H1 (cell line): ENCODE measurements around the gene VGLL4. TPM values are rescaled to one million over a fixed set of nuclear protein-coding genes. Genes with fewer than 3 reads are reported as not detected.

Experiments
- CTCF ChIA-PET: fragments of 300-600 bp; sonication (Branson Sonifier 250); formaldehyde crosslinking; loops from one replicate; lab custom pipeline; 2021; ENCODE audit not compliant: partially characterized antibody; lab: Charles Lee
- POLR2A ChIA-PET: fragments of 300-600 bp; sonication (Branson Sonifier 250); formaldehyde crosslinking; loops from one replicate; lab custom pipeline; 2021; ENCODE audit warnings: inconsistent platforms; ENCODE audit not compliant: partially characterized antibody; lab: Charles Lee
- DNase-seq, 2 experiments: peaks; one replicate each; pipeline versions ENCODE4 v3.0.0 to v3.0.0-alpha.2; 2010 to 2022; ENCODE audit warnings: low spot score in 2 of 2, low read depth in 1 of 2, mixed read lengths in 1 of 2
- FAIRE-seq: peaks from 2 replicates; lab custom pipeline; 2011; peaks lifted over from hg19 to GRCh38; lab: Jason Lieb, UNC
- H2AFZ ChIP-seq: 2 replicates; pipeline ENCODE4 v1.8.1; 2012; ENCODE audit warnings: low read length, inconsistent platforms
- H2AK5ac ChIP-seq: 2 replicates; pipeline ENCODE4 v1.6.1; 2013; ENCODE audit warnings: low read depth, low read length
- H2BK120ac ChIP-seq: replicated peaks from 2 replicates; pipeline ENCODE3; 2013; ENCODE audit warnings: low read depth, low read length, inconsistent platforms
- H2BK12ac ChIP-seq: 2 replicates; pipeline ENCODE4 v1.6.1; 2013; ENCODE audit warnings: low read depth, low read length
- H2BK15ac ChIP-seq: 2 replicates; pipeline ENCODE4 v1.6.1; 2013; ENCODE audit warnings: low read length
- H2BK20ac ChIP-seq: 2 replicates; pipeline ENCODE4 v1.6.1; 2013; ENCODE audit warnings: low read length
- H2BK5ac ChIP-seq: 2 replicates; pipeline ENCODE4 v1.6.1; 2013; ENCODE audit warnings: low read depth, low read length
- H3K14ac ChIP-seq: 2 replicates; pipeline ENCODE4 v1.6.1; 2013; ENCODE audit warnings: inconsistent platforms; ENCODE audit not compliant: insufficient read length
- H3K18ac ChIP-seq: 2 replicates; pipeline ENCODE4 v1.6.1; 2013; ENCODE audit warnings: low read length; ENCODE audit errors: extremely low read depth
- H3K23ac ChIP-seq: 2 replicates; pipeline ENCODE4 v1.6.1; 2013; ENCODE audit warnings: inconsistent platforms; ENCODE audit not compliant: insufficient read length
- H3K23me2 ChIP-seq: 2 replicates; pipeline ENCODE4 v1.6.1; 2013; ENCODE audit warnings: low read depth, low read length
- H3K27ac ChIP-seq: 2 replicates; pipeline ENCODE4 v1.6.1; 2011; ENCODE audit warnings: low read depth, low read length, inconsistent platforms
- H3K27me3 ChIP-seq, 4 experiments: replicated peaks in 1 of 4; 1 replicate in 1 of 4; 2 replicates in 3 of 4; pipeline versions ENCODE4 v1.6.1 to v1.8.1; 2011 to 2013; ENCODE audit warnings: low read length in 3 of 4, mild to moderate bottlenecking in 3 of 4, inconsistent platforms in 2 of 4, mixed read lengths in 2 of 4, moderate library complexity in 1 of 4; ENCODE audit not compliant: control insufficient read depth in 3 of 4, insufficient read depth in 3 of 4; ENCODE audit errors: extremely low read depth in 1 of 4
- H3K36me3 ChIP-seq, 4 experiments: 2 replicates each; pipeline versions ENCODE4 v1.6.1 to v1.8.1; 2011 to 2013; ENCODE audit warnings: mild to moderate bottlenecking in 4 of 4, low read length in 3 of 4, moderate library complexity in 2 of 4, control low read depth in 1 of 4, inconsistent platforms in 1 of 4; ENCODE audit not compliant: insufficient read depth in 4 of 4, control insufficient read depth in 2 of 4
- H3K4ac ChIP-seq: replicated peaks from 2 replicates; pipeline ENCODE3; 2013; ENCODE audit warnings: low read length, low read depth, mixed read lengths, inconsistent platforms; ENCODE audit not compliant: insufficient read length
- H3K4me1 ChIP-seq, 4 experiments: replicated peaks in 1 of 4; 1 replicate in 1 of 4; 2 replicates in 3 of 4; pipeline versions ENCODE4 v1.6.1 to v1.8.1; 2011 to 2013; ENCODE audit warnings: low read length in 3 of 4, inconsistent platforms in 2 of 4, mixed read lengths in 1 of 4; ENCODE audit not compliant: insufficient read depth in 4 of 4, control insufficient read depth in 3 of 4
- H3K4me2 ChIP-seq, 2 experiments: 2 replicates each; pipeline versions ENCODE4 v1.6.1 to v1.8.1; 2011 to 2013; ENCODE audit warnings: low read depth in 2 of 2, low read length in 2 of 2, control low read depth in 1 of 2, inconsistent platforms in 1 of 2, mild to moderate bottlenecking in 1 of 2; ENCODE audit not compliant: insufficient read depth in 1 of 2
- H3K4me3 ChIP-seq, 4 experiments: fragments of 200-600, 300-600 bp in 1 of 4; sonication (generic), shearing (Covaris generic), sonication (Bioruptor Twin) in 1 of 4; 2 replicates each; pipeline versions ENCODE4 v1.5.1 to v1.8.1; 2011 to 2016; ENCODE audit warnings: low read length in 4 of 4, low read depth in 3 of 4, control low read depth in 2 of 4, inconsistent platforms in 2 of 4, mild to moderate bottlenecking in 2 of 4, mixed read lengths in 1 of 4, moderate library complexity in 1 of 4; ENCODE audit not compliant: insufficient read depth in 2 of 4; ENCODE audit errors: extremely low read depth in 1 of 4
- H3K56ac ChIP-seq: replicated peaks from 2 replicates; pipeline ENCODE3; 2013; ENCODE audit warnings: low read depth, mild to moderate bottlenecking, mixed read lengths, low read length, inconsistent platforms; ENCODE audit not compliant: insufficient read length
- H3K79me1 ChIP-seq: 2 replicates; pipeline ENCODE4 v1.6.1; 2013; ENCODE audit warnings: low read depth, low read length, control low read depth
- H3K79me2 ChIP-seq, 2 experiments: 2 replicates each; pipeline versions ENCODE4 v1.6.1 to v1.8.1; 2012 to 2013; ENCODE audit warnings: low read length in 2 of 2, mild to moderate bottlenecking in 2 of 2, inconsistent platforms in 1 of 2; ENCODE audit not compliant: insufficient read depth in 2 of 2, control insufficient read depth in 1 of 2
- H3K9ac ChIP-seq, 4 experiments: replicated peaks in 1 of 4; 1 replicate in 1 of 4; 2 replicates in 3 of 4; pipeline versions ENCODE4 v1.6.1 to v1.8.1; 2011 to 2013; ENCODE audit warnings: low read depth in 3 of 4, low read length in 3 of 4, control low read depth in 2 of 4, mild to moderate bottlenecking in 2 of 4, moderate library complexity in 2 of 4, inconsistent platforms in 1 of 4; ENCODE audit errors: extremely low read depth in 1 of 4
- H3K9me3 ChIP-seq, 2 experiments: 2 replicates each; pipeline versions ENCODE4 v1.6.1 to v1.8.1; 2012 to 2013; ENCODE audit warnings: mild to moderate bottlenecking in 2 of 2, moderate library complexity in 2 of 2, control low read depth in 1 of 2, inconsistent platforms in 1 of 2, low read depth in 1 of 2, low read length in 1 of 2, mixed read lengths in 1 of 2; ENCODE audit not compliant: insufficient read depth in 2 of 2
- H4K20me1 ChIP-seq, 2 experiments: replicated peaks in 1 of 2; 2 replicates each; pipeline versions ENCODE3 to v1.8.1; 2011 to 2013; ENCODE audit warnings: inconsistent platforms in 2 of 2, low read length in 2 of 2, mild to moderate bottlenecking in 1 of 2; ENCODE audit not compliant: insufficient read depth in 2 of 2, control insufficient read depth in 1 of 2
- H4K5ac ChIP-seq: 2 replicates; pipeline ENCODE4 v1.6.1; 2013; ENCODE audit warnings: low read length, low read depth, mixed read lengths, inconsistent platforms; ENCODE audit not compliant: insufficient read length
- H4K8ac ChIP-seq: 2 replicates; pipeline ENCODE4 v1.8.0; 2013; ENCODE audit warnings: mild to moderate bottlenecking, moderate library complexity, low read length, inconsistent platforms; ENCODE audit not compliant: insufficient read depth; ENCODE audit errors: extremely low read depth
- H4K91ac ChIP-seq: replicated peaks from 2 replicates; pipeline ENCODE3; 2013; ENCODE audit warnings: low read length, mixed read lengths, inconsistent platforms; ENCODE audit not compliant: insufficient read length
- CHD2 ChIP-seq: IDR thresholded peaks from 2 replicates; pipeline ENCODE4 v1.6.1; 2012; ENCODE audit warnings: low read length, improper control_type of control experiment
- CTBP2 ChIP-seq: IDR thresholded peaks from 2 replicates; pipeline ENCODE4 v1.7.0; 2011; ENCODE audit warnings: borderline replicate concordance, mild to moderate bottlenecking, moderate library complexity, mixed read lengths, low read length; ENCODE audit not compliant: insufficient read depth, insufficient read length
- NANOG ChIP-seq: IDR thresholded peaks from 2 replicates; pipeline ENCODE4 v1.6.1; 2011; ENCODE audit warnings: low read length, low read depth, mild to moderate bottlenecking, inconsistent platforms; ENCODE audit not compliant: insufficient read depth, poor library complexity, severe bottlenecking
- RFX5 ChIP-seq: IDR thresholded peaks from 2 replicates; pipeline ENCODE4 v1.6.1; 2011; ENCODE audit warnings: low read depth, low read length, improper control_type of control experiment, borderline replicate concordance
- SP4 ChIP-seq: IDR thresholded peaks from 2 replicates; pipeline ENCODE4 v1.6.1; 2012; ENCODE audit warnings: low read length, inconsistent platforms
- SUZ12 ChIP-seq: fragments of 200-600 bp; sonication (generic); IDR thresholded peaks from 2 replicates; pipeline ENCODE4 v1.6.1; 2012; ENCODE audit warnings: mild to moderate bottlenecking, inconsistent platforms, low read length, moderate library complexity, mixed read lengths
- WGBS, 2 experiments: shearing (Covaris generic) in 1 of 2; methylation state at CpG; one replicate each; pipeline versions ENCODE4 v1.1.6 to v1.1.7; 2013 to 2015; ENCODE audit warnings: low lambda C conversion rate in 2 of 2, mixed read lengths in 2 of 2, inconsistent platforms in 1 of 2, low coverage in 1 of 2, missing lambda C conversion rate in 1 of 2; ENCODE audit not compliant: insufficient replicate concordance in 2 of 2, insufficient coverage in 1 of 2, insufficient read length in 1 of 2; ENCODE audit errors: extremely low coverage in 1 of 2, missing lambda C conversion rate in 1 of 2; 5-methylcytosine and 5-hydroxymethylcytosine counted together
- polyA plus RNA-seq, 7 experiments: library from polyadenylated mRNA; depleted of rRNA in 3 of 7; stranded (reverse) in 5 of 7; unstranded in 2 of 7; fragments of >200 nt in 5 of 7; fragments of 200-250 nt in 2 of 7; gene quantifications; 1 replicate in 5 of 7; 2 replicates in 1 of 7; 4 replicates in 1 of 7; pipeline versions ENCODE4 v1.2.1 to v1.2.3, GENCODE V29; 2011 to 2013; ENCODE audit warnings: missing spikeins in 2 of 7, mixed read lengths in 2 of 7
- total RNA-seq: library from RNA; stranded (reverse); fragmentation: NEBNext Ultra II Directional; extraction: Animal tissue kit (Norgen Biotek cat#: 25700); gene quantifications from 2 replicates; pipeline ENCODE4 v1.2.1, GENCODE V29; 2021

VGLL4 gene
- total and polyA plus RNA-seq, 2 of the 8 experiments (the other 6 are each of a cell fraction or from before 2014, with no cell fraction given): 45.1 to 50.0 TPM

- Histone ChIP-seq H3K56ac (no peak overlapping the region), H2AK5ac (no peak overlapping the region), H2BK20ac (no peak overlapping the region), H2BK5ac (0 out of 2 replicates have a peak overlapping the region, but pooled peaks have one; percentile 8), H3K27ac (no peak overlapping the region), H3K9ac (no peak overlapping the region), H3K4me1 (peaks cover 0 to 9% (median 0%) of the 10 kb centered on the region in 4 experiments; a peak in 2 of 7 replicates), H3K36me3 (peaks cover 0 to 10% (median 1%) of the 10 kb centered on the region in 4 experiments; a peak in 4 of 8 replicates), H4K5ac (no peak overlapping the region), H3K79me1 (peaks cover 12% of the 10 kb centered on the region), H4K91ac (no peak overlapping the region), H3K9me3 (no peaks in the 10 kb centered on the region), H3K4me3 (no peak overlapping the region), H3K4ac (no peak overlapping the region), H2BK120ac (no peak overlapping the region), H4K20me1 (peaks cover 12 to 18% of the 10 kb centered on the region in 2 experiments), H2AFZ (no peak overlapping the region), H3K23ac (no peak overlapping the region), H3K79me2 (no peaks in the 10 kb centered on the region; a peak in 1 of 4 replicates), H2BK12ac (no peak overlapping the region), H3K27me3 (no peaks in the 10 kb centered on the region), H3K18ac (no peak overlapping the region), H2BK15ac (no peak overlapping the region), H4K8ac (no peak overlapping the region), H3K4me2 (no peak overlapping the region), H3K14ac (no peak overlapping the region), H3K23me2 (no peaks in the 10 kb centered on the region)
- WGBS, 2 experiments: 92% methylated on average over 13 of the region's 13 CpGs; no CpG with 5 or more reads in 1 of the 2 experiments
- no peak for DNase-seq
- no peak for FAIRE-seq
- ChIA-PET POLR2A (no interaction called here), CTCF (interaction anchor here (0.8 to 1.3 kb wide), 5 partner anchors 9 to 93 kb away, joined by 3 to 6 read pairs (median 3); no protein-coding TSS in a partner anchor)
- no peak for TF ChIP-seq CHD2
- no peak for TF ChIP-seq SUZ12
- no peak for TF ChIP-seq SP4
- no peak for TF ChIP-seq CTBP2
- no peak for TF ChIP-seq NANOG
- no peak for TF ChIP-seq RFX5
Observed at GRCh38 chr3:11558002-11558401, 85.7 kb downstream of the VGLL4 start.
